ENCODE measurements around the gene PTPRM. TPM values are rescaled to one million over a fixed set of nuclear protein-coding genes. Genes with fewer than 3 reads are reported as not detected.

The PTPRM gene
- total and polyA plus RNA-seq, 9 donors = 45.6 to 82.0 (median 56.9) TPM

- peaks cover 5% of the 10 kb centered on the region for H3K4me1 ChIP-seq (ENCODE audit: insufficient read depth)
- no peak for DNase-seq
- no peaks in the 10 kb centered on the region for H3K27me3 ChIP-seq
- 47 to 65% (median 63%) methylated on average over 2 of the region's 2 CpGs for WGBS, 3 donors
- no peak for TF ChIP-seq CTCF (IDR thresholded peaks at IDR 0.05)
- TF ChIP-seq EP300 (IDR thresholded peaks at IDR 0.05) = no peak
- TF ChIP-seq POLR2A (IDR thresholded peaks at IDR 0.05) = no peak
- no peaks in the 10 kb centered on the region for H3K9me3 ChIP-seq
- H3K36me3 ChIP-seq = no peaks in the 10 kb centered on the region
- H3K27ac ChIP-seq = no peak overlapping the region
- intact Hi-C loops (cut with DNase I) = no loop called here
- H3K4me3 ChIP-seq = no peak overlapping the region
These were observed 159.4 kb downstream of the PTPRM start for GRCh38 chr18:7726522-7726921.

- H3K27me3 ChIP-seq = no peaks in the 10 kb centered on the region
- peaks cover 5% of the 10 kb centered on the region for H3K4me1 ChIP-seq (ENCODE audit: insufficient read depth)
- 10 to 11% (median 10%) methylated on average over 2 of the region's 2 CpGs for WGBS, 3 donors
- no peak for DNase-seq
- intact Hi-C loops (cut with DNase I) = no loop called here
- H3K27ac ChIP-seq = no peak overlapping the region
- no peaks in the 10 kb centered on the region for H3K9me3 ChIP-seq
- TF ChIP-seq CTCF (IDR thresholded peaks at IDR 0.05) (no peak), EP300 (IDR thresholded peaks at IDR 0.05) (no peak), POLR2A (IDR thresholded peaks at IDR 0.05) (no peak)
- no peak overlapping the region for H3K4me3 ChIP-seq
- no peaks in the 10 kb centered on the region for H3K36me3 ChIP-seq
These were observed 160.4 kb downstream of the PTPRM start for GRCh38 chr18:7727361-7728076.

- Histone ChIP-seq H3K9me3 (no peaks in the 10 kb centered on the region), H3K4me3 (no peak overlapping the region), H3K27ac (no peak overlapping the region), H3K36me3 (no peaks in the 10 kb centered on the region), H3K4me1 (ENCODE audit: insufficient read depth) (peaks cover 5% of the 10 kb centered on the region), H3K27me3 (no peaks in the 10 kb centered on the region)
- no peak for DNase-seq
- 96 to 99% (median 98%) methylated on average over 4 of the region's 4 CpGs for WGBS, 3 donors
- no peak for TF ChIP-seq POLR2A (IDR thresholded peaks at IDR 0.05)
- TF ChIP-seq EP300 (IDR thresholded peaks at IDR 0.05) = no peak
- TF ChIP-seq CTCF (IDR thresholded peaks at IDR 0.05) = no peak
- intact Hi-C loops (cut with DNase I) = no loop called here
These were observed 161.2 kb downstream of the PTPRM start for GRCh38 chr18:7728297-7728696.

- Histone ChIP-seq H3K9me3 (no peaks in the 10 kb centered on the region), H3K4me1 (ENCODE audit: insufficient read depth) (peaks cover 5% of the 10 kb centered on the region), H3K36me3 (no peaks in the 10 kb centered on the region), H3K4me3 (no peak overlapping the region), H3K27me3 (no peaks in the 10 kb centered on the region), H3K27ac (no peak overlapping the region)
- TF ChIP-seq POLR2A (IDR thresholded peaks at IDR 0.05) = no peak
- no peak for TF ChIP-seq EP300 (IDR thresholded peaks at IDR 0.05)
- TF ChIP-seq CTCF (IDR thresholded peaks at IDR 0.05) = no peak
- intact Hi-C loops (cut with DNase I) = no loop called here
- DNase-seq = no peak
- WGBS, 3 donors = 94 to 96% (median 94%) methylated on average over 3 of the region's 3 CpGs
These were observed 162.8 kb downstream of the PTPRM start for GRCh38 chr18:7729868-7730267.

Data from ovary (tissue), 9 donors.